GM18502 (cell line): ENCODE results near the gene MAML3.

Experiments
- ATAC-seq: cut with Tn5 transposase; IDR thresholded peaks from one replicate; pipeline ENCODE4 v1.9.1; 2021; ENCODE audit warnings: mild to moderate bottlenecking; ENCODE audit not compliant: unreplicated experiment, poor library complexity

The MAML3 gene

GRCh38 chr4:140131675-140132229 lies 22.2 kb downstream of the MAML3 start:
- no peak for ATAC-seq

GRCh38 chr4:140130677-140131076 lies 23.3 kb downstream of the MAML3 start:
- ATAC-seq: no peak

DNA sequence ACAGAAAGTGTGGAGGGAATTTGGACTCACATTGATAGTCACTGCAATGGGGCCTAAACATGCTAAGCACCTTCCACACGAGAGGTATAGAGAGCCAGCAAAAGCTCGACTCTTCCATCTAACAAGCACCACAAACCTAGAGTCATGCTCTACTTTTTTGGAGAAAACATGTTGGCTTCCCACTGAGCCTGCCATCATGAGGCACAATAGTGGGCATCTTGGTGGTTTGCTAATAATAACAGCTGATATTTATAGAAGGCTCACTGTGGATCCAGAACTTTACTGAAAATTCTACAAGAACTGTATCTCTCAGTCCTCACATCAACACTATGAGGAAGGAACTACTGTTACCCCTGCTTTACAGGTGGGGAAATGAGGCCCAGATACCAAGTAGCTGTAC lies 26.6 kb downstream of the MAML3 start:
- no peak for ATAC-seq

GRCh38 chr4:140126261-140126660 lies 27.7 kb downstream of the MAML3 start:
- ATAC-seq: no peak

- no peak for ATAC-seq
These were observed 28.6 kb downstream of the MAML3 start for GRCh38 chr4:140125374-140125773.

DNA sequence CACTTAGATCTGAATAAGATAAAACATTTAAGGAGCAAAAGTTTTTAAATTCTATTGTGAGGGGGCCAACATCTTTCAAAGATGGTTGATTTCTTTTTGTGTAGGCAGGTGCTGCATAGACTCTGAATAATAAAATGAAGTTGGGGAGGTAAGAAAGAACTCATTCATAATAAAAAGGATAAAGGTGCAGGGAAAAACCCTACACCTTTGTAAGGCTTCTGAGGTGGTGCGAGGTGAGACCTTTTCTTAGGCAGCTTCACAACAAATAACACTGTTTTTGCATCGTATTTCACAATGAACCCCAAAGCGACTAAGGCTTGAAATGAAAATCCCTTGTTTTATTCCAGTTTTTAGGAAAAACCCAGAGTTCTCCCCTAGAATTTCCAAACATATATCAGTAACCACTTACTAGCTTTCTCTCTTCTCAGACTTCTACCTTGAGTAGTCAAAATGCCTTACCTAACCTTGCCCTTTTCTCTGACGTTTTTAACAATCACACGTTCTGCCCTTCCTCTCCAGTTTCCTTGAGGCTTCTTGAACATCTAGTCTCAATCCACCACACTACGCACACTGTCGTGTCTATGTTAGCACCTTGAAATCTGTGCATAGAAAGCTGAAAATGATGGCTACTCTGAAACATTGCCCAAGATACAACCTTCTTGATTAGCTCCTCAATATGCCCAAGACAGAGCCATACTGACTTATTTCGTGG lies 30.2 kb downstream of the MAML3 start:
- no peak for ATAC-seq

DNA sequence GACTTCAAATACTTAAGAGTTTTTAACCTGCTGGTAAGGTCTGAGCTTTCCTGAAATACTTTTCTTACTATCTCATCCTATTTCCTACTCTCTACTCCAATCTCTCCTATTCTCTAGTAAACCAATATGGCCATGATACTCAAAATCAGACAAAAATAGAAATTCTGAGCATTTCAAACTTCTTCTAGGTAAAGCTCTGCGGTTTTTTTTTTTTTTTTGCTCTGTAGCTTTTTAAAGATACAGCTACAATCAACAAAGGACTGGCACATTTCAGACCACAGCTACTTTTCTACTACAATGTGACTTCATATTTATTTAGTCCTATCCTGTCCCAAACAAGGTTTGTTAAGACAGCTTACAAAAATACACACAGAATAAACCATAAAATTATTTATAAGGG lies 31.1 kb downstream of the MAML3 start:
- ATAC-seq: no peak

GRCh38 chr4:140121646-140122045 lies 32.3 kb downstream of the MAML3 start:
- no peak for ATAC-seq

- ATAC-seq: no peak
These were observed 34.9 kb downstream of the MAML3 start for GRCh38 chr4:140118931-140119640.

DNA sequence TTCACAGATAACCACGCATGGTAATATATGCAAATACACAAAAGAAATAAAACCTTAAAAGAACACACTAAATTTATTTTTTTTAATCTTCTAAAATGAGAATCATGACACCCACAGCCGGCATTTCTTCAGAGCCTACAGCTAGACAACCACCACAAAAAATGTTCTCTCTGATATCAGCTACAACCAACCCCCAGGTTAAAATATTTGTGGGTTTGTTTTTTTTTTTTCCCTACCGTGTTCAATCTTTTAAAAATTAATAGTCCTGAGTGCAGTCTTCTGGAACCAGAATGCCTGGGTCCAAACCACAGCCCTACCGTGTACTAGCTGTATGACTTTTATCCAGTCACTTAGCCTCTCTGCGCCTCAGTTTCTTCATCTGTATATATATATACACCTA lies 36.0 kb downstream of the MAML3 start:
- no peak for ATAC-seq

GRCh38 chr4:140116442-140117104 lies 37.4 kb downstream of the MAML3 start:
- ATAC-seq: no peak

GRCh38 chr4:140115140-140115539 lies 38.8 kb downstream of the MAML3 start:
- ATAC-seq: no peak

GRCh38 chr4:140113653-140114052 lies 40.3 kb downstream of the MAML3 start:
- ATAC-seq: no peak

DNA sequence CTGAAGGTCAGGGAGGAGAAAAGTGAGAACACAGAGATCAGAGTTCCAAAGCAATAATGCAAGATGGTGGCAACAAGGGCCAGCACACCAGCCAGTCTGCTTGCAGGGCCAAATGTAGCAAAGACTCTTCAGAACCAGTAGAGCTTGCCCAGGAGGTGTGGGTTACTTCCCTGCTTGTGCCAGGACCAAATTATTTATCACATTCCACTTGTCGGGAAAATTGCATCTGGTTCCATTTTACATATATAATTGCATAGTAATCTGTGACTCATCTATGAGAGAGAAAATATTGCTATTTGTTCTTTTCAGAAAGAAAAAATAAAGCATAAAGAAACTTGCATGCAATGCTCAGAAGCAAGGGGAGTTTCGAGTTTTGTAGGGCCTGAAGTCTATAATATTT lies 41.4 kb downstream of the MAML3 start:
- ATAC-seq: no peak

GRCh38 chr4:140111256-140111655 lies 42.7 kb downstream of the MAML3 start:
- no peak for ATAC-seq

- no peak for ATAC-seq
These were observed 43.3 kb downstream of the MAML3 start for GRCh38 chr4:140110542-140111215.

DNA sequence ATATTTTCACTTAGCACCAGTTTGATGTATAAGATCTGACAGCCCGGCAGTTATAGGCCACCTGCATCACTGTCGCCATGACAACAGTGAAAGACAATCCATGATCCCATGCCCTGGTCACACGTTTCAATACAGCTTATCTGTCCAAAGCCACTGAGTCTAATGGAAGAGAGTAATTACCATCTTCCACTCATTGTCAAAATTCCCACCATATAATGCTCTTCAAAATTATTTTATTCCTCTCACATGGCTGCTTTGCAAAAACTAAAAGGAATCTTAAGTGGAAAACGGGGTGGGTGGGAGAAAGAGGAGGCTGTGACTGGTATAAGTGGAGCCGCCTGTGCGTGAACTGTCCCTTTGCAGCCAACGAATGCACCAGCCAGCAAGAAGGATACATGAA lies 44.2 kb downstream of the MAML3 start:
- ATAC-seq: no peak

GRCh38 chr4:140109292-140109691 lies 44.7 kb downstream of the MAML3 start:
- no peak for ATAC-seq

DNA sequence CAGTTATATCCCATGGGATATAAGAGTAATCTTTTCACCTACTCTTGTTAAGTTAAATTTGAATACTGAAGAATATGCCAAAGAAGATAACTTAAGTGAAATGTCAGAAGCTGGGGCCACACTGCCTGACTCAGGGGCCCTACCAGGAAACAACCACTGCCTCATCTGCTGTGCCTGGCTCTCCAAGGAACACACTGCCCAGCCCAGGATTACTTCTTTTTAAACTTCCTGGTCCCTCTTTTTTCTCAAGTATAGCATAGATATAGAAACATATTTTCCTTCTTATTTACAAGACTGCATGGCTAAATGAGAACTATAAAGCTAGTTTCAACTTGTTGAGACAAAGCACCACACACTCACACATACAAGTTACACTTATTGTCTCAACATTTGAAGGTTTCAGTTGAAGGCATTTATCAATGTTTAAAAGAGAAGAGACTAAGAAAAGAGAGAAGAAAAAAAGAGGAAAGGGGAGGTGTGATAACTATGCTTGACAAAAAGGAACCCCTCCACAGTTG lies 45.2 kb downstream of the MAML3 start:
- no peak for ATAC-seq

DNA sequence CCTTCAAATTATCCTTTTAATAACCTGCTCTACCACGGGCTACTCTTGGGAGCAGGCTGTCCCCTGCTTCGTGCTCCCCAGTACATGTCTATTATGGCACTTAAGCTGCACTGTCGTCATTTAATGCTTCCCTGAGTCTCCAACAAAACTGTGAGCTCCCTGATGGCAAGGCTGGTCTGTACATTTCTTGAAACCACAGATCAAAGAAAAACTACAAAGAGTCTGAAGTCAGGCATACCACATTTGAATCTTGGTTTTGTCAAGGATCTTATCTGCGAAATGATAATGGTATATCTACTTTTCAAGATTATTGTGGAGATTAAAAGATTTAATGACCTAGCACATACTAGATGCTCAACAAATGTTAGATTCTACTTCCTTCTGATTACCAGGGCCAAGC lies 45.7 kb downstream of the MAML3 start:
- no peak for ATAC-seq
